ENCODE results near the gene MFNG. TPM values are rescaled to one million over a fixed set of nuclear protein-coding genes. Genes with fewer than 3 reads are reported as not detected.
"Not testable (repeated sequence)": the region's sequence is repeated elsewhere in the genome, so short reads cannot be mapped to it uniquely, and the experiment has no call there.

The MFNG gene
- 13.9 TPM for total RNA-seq
- long read RNA-seq, transcript MFNG-201 (8 exons, 2,088 nt): major isoform, 20 of 34 reads
- long read RNA-seq, partial matches to known transcripts: 2 of 34 reads
- long read RNA-seq, other reads (novel, unspliced or antisense): 12 of 34 reads

- peak; percentile 80 for DNase-seq
- peak; percentile 79 for ATAC-seq
- intact Hi-C loops (cut with micrococcal nuclease): no loop called here
These were observed at the start of gene MFNG for GRCh38 chr22:37486224-37486845. Gene MFNG, minus strand, starts transcription at chr22:37486384. Its CDS starts 207 bp downstream, at chr22:37486177.

- DNase-seq (no peak), ATAC-seq (no peak)
- intact Hi-C loops (cut with micrococcal nuclease): no loop called here
These were observed 49.0 kb upstream of the MFNG start for GRCh38 chr22:37535159-37535558.

GRCh38 chr22:37534445-37534844 lies 48.3 kb upstream of the MFNG start:
- DNase-seq: no peak
- intact Hi-C loops (cut with micrococcal nuclease): no loop called here
- ATAC-seq: no peak

- DNase-seq (no peak), ATAC-seq (no peak)
- intact Hi-C loops (cut with micrococcal nuclease): no loop called here
These were observed 47.8 kb upstream of the MFNG start for GRCh38 chr22:37533995-37534394.

GRCh38 chr22:37529652-37530345 lies 43.6 kb upstream of the MFNG start:
- no peak for DNase-seq
- intact Hi-C loops (cut with micrococcal nuclease): no loop called here
- ATAC-seq: no peak

- ATAC-seq; DNase-seq; intact Hi-C loops (cut with micrococcal nuclease): not testable (repeated sequence)
These were observed 41.8 kb upstream of the MFNG start for GRCh38 chr22:37527952-37528351.

GRCh38 chr22:37527081-37527752 lies 41.0 kb upstream of the MFNG start:
- intact Hi-C loops (cut with micrococcal nuclease); ATAC-seq; DNase-seq: not testable (repeated sequence)

- intact Hi-C loops (cut with micrococcal nuclease): no loop called here
- DNase-seq (no peak), ATAC-seq (no peak)
These were observed 40.2 kb upstream of the MFNG start for GRCh38 chr22:37526376-37526775.

- ATAC-seq: no peak
- intact Hi-C loops (cut with micrococcal nuclease): no loop called here
These were observed 39.7 kb upstream of the MFNG start for GRCh38 chr22:37525746-37526350.

GRCh38 chr22:37525073-37525745 lies 39.0 kb upstream of the MFNG start:
- ATAC-seq (peak; percentile 44), DNase-seq (no peak)
- intact Hi-C loops (cut with micrococcal nuclease): no loop called here

More at GRCh38 chr22:37525746-37526350, 39.7 kb upstream of the MFNG start:
- no peak for DNase-seq

GRCh38 chr22:37522482-37522881 lies 36.3 kb upstream of the MFNG start:
- ATAC-seq (no peak), DNase-seq (no peak)
- intact Hi-C loops (cut with micrococcal nuclease): no loop called here

GRCh38 chr22:37521236-37521739 lies 35.1 kb upstream of the MFNG start:
- intact Hi-C loops (cut with micrococcal nuclease): no loop called here
- ATAC-seq (no peak), DNase-seq (no peak)

GRCh38 chr22:37520776-37521191 lies 34.6 kb upstream of the MFNG start:
- peak; percentile 35 for ATAC-seq
- no peak for DNase-seq

GRCh38 chr22:37519268-37520195 lies 33.3 kb upstream of the MFNG start, which contains the start of gene CARD10:
Gene CARD10, minus strand, starts transcription at chr22:37519415. Its CDS starts 215 bp downstream, at chr22:37519200.
- peak; percentile 70 for ATAC-seq
- DNase-seq: peak; percentile 66
- intact Hi-C loops (cut with micrococcal nuclease): no loop called here

More at GRCh38 chr22:37520776-37521191, 34.6 kb upstream of the MFNG start:
- intact Hi-C loops (cut with micrococcal nuclease): no loop called here

- DNase-seq (peak; percentile 38), ATAC-seq (peak; percentile 17)
- intact Hi-C loops (cut with micrococcal nuclease): no loop called here
These were observed 32.5 kb upstream of the MFNG start for GRCh38 chr22:37518509-37519267.

- ATAC-seq (no peak), DNase-seq (peak; percentile 22)
- intact Hi-C loops (cut with micrococcal nuclease): no loop called here
These were observed 31.8 kb upstream of the MFNG start for GRCh38 chr22:37517826-37518450.

GRCh38 chr22:37516456-37516855 lies 30.3 kb upstream of the MFNG start:
- intact Hi-C loops (cut with micrococcal nuclease): no loop called here
- no peak for ATAC-seq

More at GRCh38 chr22:37516456-37516855, 30.3 kb upstream of the MFNG start:
- DNase-seq: no peak
